HG03039 (cell line): Measurements from ENCODE around the gene NES.

Experiments
- ATAC-seq: cut with Tn5 transposase; IDR thresholded peaks from one replicate; pipeline ENCODE4 v1.9.1; 2021; ENCODE audit warnings: mild to moderate bottlenecking, moderate library complexity; ENCODE audit not compliant: unreplicated experiment

The NES gene

GRCh38 chr1:156684227-156684782 lies 7.1 kb upstream of the NES start:
- ATAC-seq = no peak

- ATAC-seq = no peak
These were observed 5.1 kb upstream of the NES start for GRCh38 chr1:156682166-156682890.

GRCh38 chr1:156681196-156681960 lies 4.2 kb upstream of the NES start:
- no peak for ATAC-seq

- no peak for ATAC-seq
These were observed 2.8 kb upstream of the NES start for GRCh38 chr1:156680056-156680455.

GRCh38 chr1:156677616-156678596 lies 699 bp upstream of the NES start:
- no peak for ATAC-seq

GRCh38 chr1:156676114-156676819 lies 940 bp downstream of the NES start:
- ATAC-seq = no peak

- no peak for ATAC-seq
These were observed 1.7 kb downstream of the NES start for GRCh38 chr1:156675210-156676113.

GRCh38 chr1:156673387-156674121 lies 3.7 kb downstream of the NES start:
- no peak for ATAC-seq

- no peak for ATAC-seq
These were observed 5.4 kb downstream of the NES start for GRCh38 chr1:156671804-156672203.

- no peak for ATAC-seq
These were observed 6.4 kb downstream of the NES start for GRCh38 chr1:156670791-156671190.

- no peak for ATAC-seq
These were observed 6.8 kb downstream of the NES start for GRCh38 chr1:156670359-156670758.

- no peak for ATAC-seq
These were observed 7.4 kb downstream of the NES start for GRCh38 chr1:156669794-156670193.

GRCh38 chr1:156668801-156669637 lies 8.2 kb downstream of the NES start:
- no peak for ATAC-seq

- ATAC-seq = no peak
These were observed 9.1 kb downstream of the NES start for GRCh38 chr1:156667968-156668709.

GRCh38 chr1:156667610-156667967 lies 9.6 kb downstream of the NES start:
- ATAC-seq = no peak

GRCh38 chr1:156666862-156667609 lies 10.2 kb downstream of the NES start:
- ATAC-seq = no peak
